Left colon (tissue), 2 donors: ENCODE measurements around the gene RAX2. TPM values are rescaled to one million over a fixed set of nuclear protein-coding genes. Genes with fewer than 3 reads are reported as not detected.

Source experiments
- ATAC-seq: fragments of 200-7000 bp; cut with Tn5 transposase; one replicate; pipeline ENCODE4 v1.9.1; 2020; ENCODE audit warnings: mild to moderate bottlenecking, moderate library complexity
- DNase-seq, 2 donors: peaks; one replicate each; pipeline ENCODE4 v3.0.0-alpha.2; 2020
- intact Hi-C, 2 donors: fragments of 100-400 bp; cut with DNase I in 1 of 2; cut with micrococcal nuclease in 1 of 2; formaldehyde crosslinking; loops; one replicate each; pipeline versions ENCODE4 v1.11.2 to v1.14.0; 2022; cut with DNase I, micrococcal nuclease
- total RNA-seq, 2 donors: library from RNA; stranded (reverse); fragmentation: NEBNext Ultra II Directional; extraction: Animal tissue kit (Norgen Biotek cat#: 25700); gene quantifications; one replicate each; pipeline ENCODE4 v1.2.1, GENCODE V29; 2021
- donor health status: DM: no; HTN: no; CAD: no.
- donor health status: DM: yes; HTN: yes; CAD: no.

Gene RAX2
- total RNA-seq, 2 donors from 2014 or later = not detected

DNA sequence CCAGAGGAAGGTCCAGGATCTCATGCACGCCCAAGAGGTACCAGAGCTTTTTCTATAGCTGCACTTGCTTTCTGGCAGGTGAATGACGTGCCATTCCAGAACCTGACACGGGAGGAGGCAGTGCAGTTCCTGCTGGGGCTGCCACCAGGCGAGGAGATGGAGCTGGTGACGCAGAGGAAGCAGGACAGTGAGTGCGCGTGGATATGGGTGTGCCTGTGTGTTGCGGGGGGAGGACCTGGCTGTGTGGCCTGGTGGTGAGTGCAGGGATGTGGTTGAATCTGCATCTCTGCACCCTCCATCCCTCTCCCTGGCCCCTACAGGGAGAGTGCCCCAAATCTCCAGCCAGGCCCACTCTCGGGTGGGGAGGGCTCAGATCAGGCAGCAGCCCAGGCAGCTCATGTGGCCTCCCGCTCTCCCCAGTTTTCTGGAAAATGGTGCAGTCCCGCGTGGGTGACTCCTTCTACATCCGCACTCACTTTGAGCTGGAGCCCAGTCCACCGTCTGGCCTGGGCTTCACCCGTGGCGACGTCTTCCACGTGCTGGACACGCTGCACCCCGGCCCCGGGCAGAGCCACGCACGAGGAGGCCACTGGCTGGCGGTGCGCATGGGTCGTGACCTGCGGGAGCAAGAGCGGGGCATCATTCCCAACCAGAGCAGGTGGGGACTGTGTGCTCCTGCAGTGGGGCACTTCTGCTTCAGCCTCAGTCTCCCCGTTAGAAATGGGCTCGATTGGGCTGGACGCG lies 33.4 kb downstream of the RAX2 start:
- DNase-seq (no peak), ATAC-seq (peak; percentile 9)
- intact Hi-C loops = no loop called here

DNA sequence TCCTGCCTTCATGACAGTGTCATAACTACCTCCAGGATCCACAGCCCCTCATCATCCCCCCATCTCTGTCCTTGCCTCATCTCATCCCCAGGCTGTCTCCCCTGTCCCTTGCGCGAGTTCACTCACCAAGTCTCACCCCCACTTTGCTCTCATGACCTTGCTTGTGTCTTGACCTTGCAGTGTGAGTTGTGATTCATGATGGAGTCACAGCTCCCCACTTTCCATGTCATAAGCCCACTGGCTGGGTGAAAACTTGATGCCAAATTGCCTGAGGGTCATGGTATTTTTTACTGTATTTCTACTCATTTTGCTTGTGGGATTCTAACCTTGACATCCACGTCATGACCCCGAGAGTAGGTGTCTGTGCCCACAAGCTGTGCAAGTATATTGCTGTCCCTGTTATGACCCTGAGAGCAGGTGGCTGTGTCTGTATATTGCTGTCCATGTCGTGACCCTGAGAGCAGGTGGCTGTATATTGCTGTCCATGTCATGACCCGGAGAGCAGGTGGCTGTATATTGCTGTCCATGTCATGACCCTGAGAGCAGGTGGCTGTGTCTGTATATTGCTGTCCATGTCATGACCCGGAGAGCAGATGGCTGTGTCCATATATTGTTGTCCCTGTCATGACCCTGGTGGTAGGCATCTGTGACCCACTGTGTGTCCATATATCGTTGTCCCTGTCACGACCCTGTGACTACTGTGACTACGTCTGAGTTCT lies 34.4 kb downstream of the RAX2 start:
- DNase-seq = no peak
- intact Hi-C loops = no loop called here
- no peak for ATAC-seq

DNA sequence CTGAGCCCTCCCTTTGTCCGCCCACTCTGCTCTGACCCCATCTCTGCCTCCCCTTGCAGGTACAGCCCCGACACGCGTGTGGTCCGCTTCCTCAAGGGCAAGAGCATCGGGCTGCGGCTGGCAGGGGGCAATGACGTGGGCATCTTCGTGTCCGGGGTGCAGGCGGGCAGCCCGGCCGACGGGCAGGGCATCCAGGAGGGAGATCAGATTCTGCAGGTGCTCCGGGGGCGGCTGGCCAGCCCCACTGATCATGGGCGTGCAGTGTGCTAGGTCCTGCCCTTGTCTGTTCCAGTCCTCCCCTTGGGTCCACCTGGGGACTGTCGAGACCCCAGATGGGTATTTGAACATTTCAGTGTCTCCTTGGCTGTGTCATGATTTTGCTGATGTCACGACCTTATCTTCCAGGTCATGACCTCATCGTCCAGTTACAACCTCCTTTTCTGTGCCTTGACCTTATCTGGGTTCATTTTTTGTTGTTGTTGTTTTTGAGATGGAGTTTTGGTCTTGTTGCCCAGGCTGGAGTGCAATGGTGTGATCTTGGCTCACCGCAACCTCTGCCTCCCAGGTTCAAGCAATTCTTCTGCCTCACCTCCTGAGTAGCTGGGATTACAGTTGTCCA lies 35.8 kb downstream of the RAX2 start:
- no peak for ATAC-seq
- intact Hi-C loops = no loop called here
- no peak for DNase-seq

DNA sequence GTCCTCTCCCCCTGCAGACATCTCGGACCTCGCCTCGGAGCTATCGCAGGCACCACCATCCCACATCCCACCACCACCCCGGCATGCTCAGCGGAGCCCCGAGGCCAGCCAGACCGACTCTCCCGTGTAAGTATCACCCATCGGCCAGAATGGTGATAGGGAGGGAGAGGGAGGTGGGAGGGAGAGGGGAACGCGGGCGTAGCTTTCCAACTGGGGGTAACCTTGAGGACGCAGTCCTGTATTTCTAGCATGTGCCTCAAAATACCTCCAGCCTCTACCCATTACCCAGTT lies 37.8 kb downstream of the RAX2 start:
- DNase-seq = no peak

DNA sequence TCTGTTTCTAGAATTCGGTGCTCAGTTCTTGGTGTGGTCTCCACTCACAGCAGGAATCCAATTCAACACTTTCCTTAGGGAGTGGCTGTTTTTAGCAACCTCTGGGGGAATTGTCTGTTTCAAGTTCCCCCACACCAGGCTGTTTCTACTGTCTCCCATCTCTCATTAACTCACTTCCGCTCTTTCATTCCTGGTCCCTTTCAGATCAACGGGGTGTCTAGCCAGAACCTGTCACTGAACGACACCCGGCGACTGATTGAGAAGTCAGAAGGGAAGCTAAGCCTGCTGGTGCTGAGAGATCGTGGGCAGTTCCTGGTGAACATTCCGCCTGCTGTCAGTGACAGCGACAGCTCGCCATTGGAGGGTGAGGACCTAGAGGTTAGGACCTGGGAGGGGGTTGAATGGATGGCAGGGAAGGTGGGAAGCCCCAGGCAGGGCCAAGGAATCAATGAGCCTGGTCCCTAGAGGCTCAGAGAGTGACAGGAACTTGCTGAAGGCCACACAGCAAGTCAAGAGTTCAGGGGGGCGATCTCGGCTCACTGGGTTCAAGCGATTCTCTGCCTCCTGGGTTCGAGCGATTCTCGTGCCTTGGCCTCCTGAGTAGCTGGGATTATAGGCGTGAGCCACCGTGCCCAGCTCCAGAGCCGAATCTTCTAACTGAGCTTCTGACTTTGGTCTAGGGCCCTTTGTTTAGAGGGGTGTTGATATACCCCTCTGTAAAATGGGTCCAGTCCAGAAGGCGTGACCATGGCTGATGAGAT lies 38.3 kb downstream of the RAX2 start:
- DNase-seq (no peak), ATAC-seq (no peak)
- intact Hi-C loops = no loop called here

More for the DNA sequence above, 37.8 kb downstream of the RAX2 start:
- intact Hi-C loops = no loop called here
- ATAC-seq = no peak

DNA sequence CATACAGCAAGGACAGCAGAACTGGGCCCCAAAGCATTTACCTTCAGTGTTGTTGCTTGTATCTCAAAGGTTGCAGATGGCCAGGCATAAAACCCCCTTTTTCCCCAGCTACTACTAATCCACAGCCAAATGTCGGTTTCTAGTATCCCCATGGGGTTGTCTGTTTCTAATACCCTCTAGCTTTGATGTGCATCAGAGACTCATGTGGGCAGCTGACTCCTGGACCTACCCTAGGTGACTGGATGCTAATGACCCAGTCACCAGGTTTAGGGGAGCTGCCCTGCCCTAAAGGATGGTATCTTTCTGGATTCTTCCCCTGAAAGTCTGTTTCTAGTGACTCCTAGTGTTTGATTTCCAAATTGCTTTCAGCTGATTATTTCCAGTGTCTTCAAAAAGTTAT lies 39.9 kb downstream of the RAX2 start:
- intact Hi-C loops = no loop called here
- no peak for ATAC-seq
- DNase-seq = no peak

DNA sequence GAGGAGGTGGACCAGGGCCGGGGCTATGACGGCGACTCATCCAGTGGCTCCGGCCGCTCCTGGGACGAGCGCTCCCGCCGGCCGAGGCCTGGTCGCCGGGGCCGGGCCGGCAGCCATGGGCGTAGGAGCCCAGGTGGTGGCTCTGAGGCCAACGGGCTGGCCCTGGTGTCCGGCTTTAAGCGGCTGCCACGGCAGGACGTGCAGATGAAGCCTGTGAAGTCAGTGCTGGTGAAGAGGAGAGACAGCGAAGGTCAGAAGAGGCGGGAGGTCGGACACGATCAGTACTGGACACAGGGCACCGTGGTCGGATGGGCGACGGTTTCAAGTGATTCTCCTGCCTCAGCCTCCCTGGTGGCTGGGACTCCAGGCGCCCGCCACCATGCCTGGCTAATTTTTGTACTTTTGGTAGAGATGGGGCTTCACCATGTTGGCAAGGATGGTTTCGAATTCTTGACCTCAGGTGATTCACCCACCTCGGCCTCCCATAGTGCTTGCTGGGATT lies 41.5 kb downstream of the RAX2 start:
- intact Hi-C loops = no loop called here
- DNase-seq (no peak), ATAC-seq (no peak)

DNA sequence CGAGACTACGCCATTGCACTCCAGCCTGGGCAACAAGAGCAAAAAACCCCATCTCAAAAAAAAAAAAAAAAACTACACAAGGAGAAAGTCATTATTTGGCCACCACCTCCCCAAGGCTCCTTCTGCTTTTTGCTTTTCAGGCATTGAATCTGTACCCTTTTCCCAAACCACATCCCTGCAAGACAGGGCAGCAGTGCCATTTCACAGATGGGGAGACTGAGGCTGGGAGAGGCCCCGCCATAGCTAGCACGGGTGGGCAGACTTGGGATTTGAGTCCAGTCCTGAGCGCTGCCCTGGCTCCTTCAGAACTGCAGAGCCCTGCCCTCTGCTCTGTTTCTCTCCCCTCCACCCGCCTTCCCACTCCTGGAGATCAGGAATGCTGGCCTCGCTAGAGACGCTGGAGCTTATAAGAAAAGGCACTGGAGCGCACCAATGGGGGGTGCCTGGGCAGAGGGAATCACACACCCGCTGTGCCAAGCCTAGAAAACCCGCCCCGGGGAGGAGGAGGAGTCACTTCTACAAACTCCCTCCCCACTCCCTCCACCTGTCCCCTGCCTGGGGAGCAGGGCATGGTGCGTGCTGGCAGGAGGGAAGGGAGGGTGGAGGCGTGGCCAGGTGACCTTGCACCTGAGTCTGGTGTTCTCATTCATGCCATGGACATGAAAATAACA lies 46.3 kb downstream of the RAX2 start:
- intact Hi-C loops = no loop called here
- DNase-seq (peak; percentile 91 to 95), ATAC-seq (peak; percentile 72)

DNA sequence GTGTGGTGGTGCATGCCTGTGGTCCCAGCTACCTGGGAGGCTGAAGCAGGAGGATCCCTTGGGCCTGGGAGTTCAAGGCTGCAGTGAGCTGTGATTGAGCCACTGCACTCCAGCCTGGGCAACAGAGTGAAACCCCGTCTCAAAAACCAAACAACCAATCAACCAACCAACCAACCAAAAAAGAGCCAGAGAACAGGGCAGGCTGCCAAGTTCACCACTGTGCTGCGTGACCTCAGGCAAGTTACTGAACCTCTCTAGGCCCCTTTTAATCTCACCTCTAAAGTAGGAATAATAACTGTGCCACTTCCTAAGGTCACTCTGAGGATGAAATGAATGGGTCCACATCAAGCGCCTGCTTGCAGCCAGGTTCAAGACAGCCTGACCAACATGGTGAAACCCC lies 46.9 kb downstream of the RAX2 start:
- DNase-seq = no peak
- intact Hi-C loops = no loop called here
- no peak for ATAC-seq

DNA sequence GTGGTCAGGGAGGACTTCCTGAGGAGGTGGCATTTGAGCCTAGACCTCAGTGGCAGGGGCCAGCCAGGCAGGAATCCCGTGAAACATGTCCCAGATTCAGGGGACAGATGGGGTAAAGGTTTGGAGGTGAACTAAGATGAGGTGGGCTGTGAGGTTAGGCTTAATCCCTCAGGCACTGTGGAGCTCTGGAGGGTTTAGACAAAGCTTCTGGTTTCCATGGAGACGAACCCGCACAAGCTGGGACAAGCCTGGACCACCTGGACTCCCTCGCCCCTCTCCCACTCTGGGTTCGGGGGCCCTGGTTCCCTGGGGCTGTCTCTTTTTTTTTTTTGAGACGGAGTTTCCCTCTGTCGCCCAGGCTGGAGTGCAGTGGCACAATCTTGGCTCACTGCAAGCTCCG lies 48.1 kb downstream of the RAX2 start:
- intact Hi-C loops = no loop called here
- DNase-seq (no peak), ATAC-seq (no peak)

DNA sequence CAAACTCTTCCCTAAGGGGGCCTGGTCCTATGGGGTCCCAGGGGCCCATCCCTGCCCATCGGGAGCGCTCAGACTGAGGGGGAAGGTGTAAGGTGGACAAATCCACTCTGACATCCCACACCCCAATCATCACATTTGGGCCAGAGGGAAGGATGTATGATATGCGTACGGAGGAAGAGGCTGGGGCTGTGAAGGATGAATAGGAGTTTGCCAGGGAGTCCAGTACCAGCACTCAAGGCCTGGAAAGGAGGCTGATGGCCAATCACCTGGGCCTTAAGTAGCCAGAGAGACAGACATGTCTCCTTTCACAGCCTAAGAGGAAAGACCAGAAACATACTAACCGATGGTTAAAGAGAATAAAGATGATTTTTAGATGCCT lies 48.9 kb downstream of the RAX2 start:
- DNase-seq (no peak), ATAC-seq (no peak)
- intact Hi-C loops = no loop called here

DNA sequence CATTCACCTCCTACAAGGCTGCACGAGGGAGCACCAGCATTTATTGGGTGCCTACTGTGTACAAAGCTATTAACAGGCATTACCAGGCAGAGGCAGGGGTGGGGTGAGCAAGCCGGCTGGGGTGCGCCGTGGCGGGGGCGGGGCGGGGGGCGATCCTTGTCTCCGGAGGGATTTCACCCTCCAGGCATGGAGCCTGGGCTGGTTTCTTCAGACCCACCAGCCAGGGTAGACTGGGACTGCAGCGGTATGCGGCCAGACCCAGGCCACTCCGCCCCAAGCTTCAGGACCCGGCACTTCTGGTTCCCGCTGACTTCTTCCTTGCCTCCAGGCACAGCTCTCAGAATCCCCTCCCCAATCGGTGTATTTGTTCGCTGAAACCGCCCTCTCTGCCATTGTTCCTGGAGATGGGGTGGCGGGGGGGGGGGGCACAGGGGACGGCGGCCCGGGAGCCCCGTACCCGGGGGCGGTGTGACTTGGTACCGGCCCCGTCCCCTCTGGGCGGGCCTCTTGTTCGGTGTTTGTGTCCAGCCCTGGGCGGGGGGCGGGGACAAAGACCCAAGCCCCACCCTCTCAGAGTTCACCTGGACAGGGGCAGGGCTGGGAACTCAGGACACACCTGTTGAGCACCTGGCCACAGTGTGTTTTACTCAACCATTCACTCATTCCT lies 49.5 kb downstream of the RAX2 start:
- DNase-seq (peak; percentile 81 to 86), ATAC-seq (peak; percentile 47)
- intact Hi-C loops = no loop called here

DNA sequence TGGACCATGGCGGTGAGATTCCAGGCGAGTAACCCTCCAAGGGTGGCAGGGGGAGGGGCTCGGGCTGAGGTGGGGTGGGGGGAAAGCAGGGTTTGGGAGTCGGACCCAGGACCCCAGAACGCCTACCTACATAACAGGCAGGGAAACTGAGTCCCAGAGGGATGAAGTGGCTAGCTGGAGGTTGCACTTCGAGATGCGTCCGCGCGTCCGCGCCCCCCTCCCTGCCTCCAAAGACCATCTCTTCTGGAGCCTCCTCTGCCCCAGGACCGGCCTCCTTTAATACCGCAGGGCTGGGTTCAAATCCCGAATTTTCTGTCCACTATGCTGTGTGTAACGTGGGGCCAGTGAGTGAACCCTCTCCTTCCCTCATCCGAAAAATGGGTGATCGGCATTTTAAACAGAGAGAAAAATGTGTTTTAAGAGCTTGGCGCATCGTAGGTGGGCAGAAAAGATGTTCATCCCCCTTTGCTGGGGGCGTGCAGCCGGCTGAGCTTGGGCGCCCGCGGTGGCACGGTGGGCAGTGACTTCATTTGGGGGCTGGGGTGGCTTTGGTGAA lies 50.1 kb downstream of the RAX2 start:
- no peak for ATAC-seq

DNA sequence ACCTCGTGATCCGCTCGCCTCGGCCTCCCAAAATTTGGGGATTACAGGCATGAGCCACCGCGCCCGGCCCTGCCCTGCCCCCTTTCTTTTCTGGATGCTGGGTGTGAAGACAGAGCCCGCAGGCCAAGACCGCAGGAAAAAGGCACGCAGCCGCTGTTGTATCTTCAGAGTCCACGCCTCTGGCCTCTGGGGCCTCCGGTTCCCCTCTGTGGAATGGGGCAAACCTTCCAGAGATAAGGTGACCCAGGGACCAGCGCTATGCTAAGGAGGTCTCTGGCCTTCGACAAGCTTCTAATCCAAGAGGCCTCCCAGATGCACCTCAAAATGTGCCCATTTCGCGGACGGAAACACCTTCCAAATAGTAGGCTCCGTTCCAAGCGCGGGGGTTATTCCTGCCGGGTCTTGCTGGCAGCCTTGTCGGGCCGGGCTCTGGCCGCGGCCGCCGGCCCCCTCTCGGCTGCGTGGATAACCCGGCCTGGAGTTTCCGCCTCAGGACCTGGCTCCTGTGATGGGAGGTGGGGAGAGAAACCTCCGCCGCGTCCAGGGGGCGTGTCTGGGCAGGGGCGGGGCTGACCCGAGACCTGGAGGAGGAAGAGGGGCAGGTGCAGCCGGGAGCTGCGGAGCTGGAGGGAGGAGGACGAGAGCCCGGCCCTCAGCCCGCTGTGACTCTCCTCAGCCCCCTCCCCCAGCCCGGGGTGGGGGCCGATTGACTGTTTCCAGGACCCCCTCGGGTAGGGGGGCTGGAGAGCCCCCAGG lies 50.7 kb downstream of the RAX2 start:
- intact Hi-C loops = no loop called here
- ATAC-seq (peak; percentile 68), DNase-seq (peak; percentile 95 to 96)

More for the DNA sequence above, 50.1 kb downstream of the RAX2 start:
- intact Hi-C loops = no loop called here
- no peak for DNase-seq

DNA sequence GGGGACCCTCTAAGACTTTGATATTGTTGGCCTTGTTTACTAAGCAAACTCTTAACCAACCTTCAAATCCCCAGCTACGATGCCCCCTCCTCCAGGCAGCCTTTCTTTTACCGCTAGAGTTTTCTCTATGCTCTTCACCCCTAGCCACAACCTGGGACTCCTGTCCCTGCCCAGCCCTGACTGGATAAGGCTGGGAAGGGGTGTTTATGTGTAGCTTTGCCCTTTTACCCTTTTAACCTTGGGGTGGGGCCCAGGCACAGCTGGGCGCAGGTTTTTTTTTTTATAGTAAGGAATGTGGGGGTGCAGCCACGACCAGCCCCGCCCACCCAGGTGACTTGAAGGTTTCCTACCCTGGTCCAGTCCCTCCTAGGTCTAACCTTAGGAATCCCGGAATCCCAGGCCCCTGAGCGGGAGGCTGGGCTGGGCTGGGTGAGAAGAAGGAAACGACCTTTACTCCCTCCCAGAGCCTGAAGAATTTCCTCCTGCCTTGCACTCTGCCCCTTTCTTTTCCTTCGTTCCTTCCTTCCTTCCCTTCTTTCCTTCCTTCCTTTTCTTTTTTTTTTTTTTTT lies 51.6 kb downstream of the RAX2 start:
- ATAC-seq = peak; percentile 70
- peak; percentile 89 to 95 for DNase-seq
- intact Hi-C loops = no loop called here

DNA sequence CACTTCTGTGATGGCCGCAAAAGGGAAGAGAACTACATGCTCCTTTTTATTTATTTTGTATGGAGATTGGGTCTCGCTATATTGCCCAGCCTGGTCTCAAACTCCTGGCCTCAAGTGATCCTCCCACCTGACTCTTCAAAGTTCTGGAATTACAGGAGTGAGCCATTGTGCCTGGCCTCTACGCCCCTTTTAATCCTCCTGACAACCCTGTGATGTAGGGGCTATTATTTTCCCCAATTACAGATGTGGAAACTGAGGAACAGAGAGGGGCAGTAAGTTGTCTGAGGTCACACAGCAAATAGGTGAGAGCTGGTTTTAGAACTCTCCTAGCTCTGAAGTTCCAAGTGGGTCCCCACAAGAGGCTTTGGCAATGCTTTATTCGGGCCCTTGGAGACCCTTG lies 52.2 kb downstream of the RAX2 start:
- intact Hi-C loops = no loop called here
- ATAC-seq (no peak), DNase-seq (no peak)
